Activated CD4-positive, alpha-beta T cell treated with anti-CD3 and anti-CD28 coated beads, Interleukin-2, Interleukin-6, amounts not matched to agents 100 ng/mL and 50 ng/mL, durations not matched to agents 16 hours and 8 hours (primary cell): Measurements from ENCODE around the gene LIMS1.

Experiments
- DNase-seq: peaks from one replicate; pipeline ENCODE4 v3.0.0-alpha.2; 2020

LIMS1 gene

GRCh38 chr2:108616318-108616717 lies 82.0 kb downstream of the LIMS1 start:
- DNase-seq = no peak

- DNase-seq = no peak
These were observed 82.5 kb downstream of the LIMS1 start for GRCh38 chr2:108616751-108617161.

- DNase-seq = no peak
These were observed 83.3 kb downstream of the LIMS1 start for GRCh38 chr2:108617617-108618016.

- DNase-seq = no peak
These were observed 85.8 kb downstream of the LIMS1 start for GRCh38 chr2:108619925-108620620.

DNA sequence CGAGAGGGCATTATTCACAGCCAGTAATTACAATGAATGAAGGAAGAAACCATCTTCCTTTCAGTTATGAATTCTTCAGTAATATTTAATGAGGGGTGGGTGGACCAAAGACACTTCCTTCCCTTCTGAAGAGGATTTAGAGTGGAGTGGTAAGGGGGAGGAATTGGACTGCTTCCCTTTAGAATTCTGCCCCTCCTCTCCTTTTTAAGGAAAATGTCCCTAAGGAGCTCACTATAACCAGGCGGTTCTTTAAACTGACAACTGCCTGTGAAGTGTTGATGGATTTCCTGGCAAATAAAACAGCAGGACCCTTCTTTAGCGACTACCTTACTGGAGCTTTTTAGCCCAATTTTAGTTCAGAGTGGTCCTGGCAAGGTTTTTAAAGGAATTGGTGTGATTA lies 86.4 kb downstream of the LIMS1 start:
- DNase-seq = no peak

DNA sequence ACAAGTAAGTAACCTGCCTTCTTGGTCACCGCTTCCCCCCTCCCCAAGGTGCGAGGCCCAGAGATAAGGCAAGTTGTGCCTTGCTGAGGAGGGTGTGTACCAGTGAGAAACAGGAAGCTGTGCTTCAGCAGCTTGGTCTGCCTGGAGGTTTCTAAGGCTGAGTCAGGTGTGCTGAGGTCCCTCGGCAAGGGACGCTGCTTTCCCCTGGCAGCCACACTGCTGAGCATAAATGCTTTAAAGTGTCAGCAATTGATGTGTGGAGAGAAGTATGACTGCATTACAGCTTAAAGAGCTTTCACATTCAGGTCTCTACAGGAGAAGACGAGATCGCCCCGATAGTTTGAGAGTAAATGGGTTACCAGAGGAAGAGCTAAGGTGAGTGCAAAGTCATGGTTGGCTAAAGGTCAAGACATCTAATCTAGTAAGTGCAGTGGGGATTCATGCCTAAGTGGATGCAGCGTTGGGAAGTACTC lies 86.9 kb downstream of the LIMS1 start:
- DNase-seq = peak; percentile 88

- no peak for DNase-seq
These were observed 87.7 kb downstream of the LIMS1 start for GRCh38 chr2:108621687-108622681.

- DNase-seq = no peak
These were observed 89.3 kb downstream of the LIMS1 start for GRCh38 chr2:108623616-108624015.

DNA sequence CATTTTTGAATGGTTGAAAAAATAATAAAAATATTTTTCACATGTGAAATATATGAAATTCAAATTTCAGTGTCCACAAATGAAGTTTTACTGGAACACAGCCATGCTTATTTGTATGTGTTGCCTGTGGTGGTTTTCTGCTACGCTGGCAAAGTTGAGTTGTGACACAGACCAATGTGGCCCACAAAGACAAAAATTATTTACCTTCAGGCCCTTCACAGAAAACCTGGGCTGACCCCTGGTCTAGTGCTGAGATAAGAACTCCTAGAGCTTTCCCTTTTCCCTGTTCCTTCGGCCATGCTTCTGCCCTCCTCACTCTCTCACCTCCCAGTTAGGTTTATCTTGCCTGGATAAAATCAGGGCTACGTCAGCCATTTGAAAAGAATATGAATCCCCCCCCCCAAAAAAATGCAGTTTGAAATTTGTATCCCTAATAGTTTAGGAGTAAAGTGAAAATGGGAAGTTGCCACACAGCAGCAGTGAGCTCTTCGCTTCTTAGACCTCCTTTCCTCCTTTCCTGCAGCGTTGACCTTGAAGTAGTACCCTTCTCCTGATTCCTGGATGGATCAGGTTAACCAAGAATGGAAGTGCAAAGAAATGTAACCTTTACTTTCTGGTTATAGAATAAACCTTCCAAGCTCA lies 91.0 kb downstream of the LIMS1 start:
- no peak for DNase-seq

DNA sequence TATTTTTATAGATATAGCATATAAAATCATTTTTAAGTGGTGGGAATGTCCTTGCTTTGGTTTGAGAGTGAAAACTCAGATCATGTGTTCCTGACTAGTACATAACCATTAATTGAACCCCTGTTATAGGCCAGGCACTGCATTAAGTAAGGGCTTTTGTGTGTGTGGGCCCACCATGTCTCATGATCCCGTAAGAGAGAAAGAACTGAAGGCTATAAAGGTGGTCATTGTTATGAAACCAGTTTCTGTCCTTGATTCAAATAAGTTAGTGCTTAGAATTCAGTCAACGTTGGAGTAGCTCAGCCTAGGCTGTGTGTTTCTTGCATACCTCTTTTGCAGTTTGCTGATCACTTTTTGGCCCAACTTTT lies 91.5 kb downstream of the LIMS1 start:
- DNase-seq = no peak

- DNase-seq = no peak
These were observed 92.7 kb downstream of the LIMS1 start for GRCh38 chr2:108626995-108627394.

GRCh38 chr2:108627911-108628567 lies 93.8 kb downstream of the LIMS1 start:
- no peak for DNase-seq

DNA sequence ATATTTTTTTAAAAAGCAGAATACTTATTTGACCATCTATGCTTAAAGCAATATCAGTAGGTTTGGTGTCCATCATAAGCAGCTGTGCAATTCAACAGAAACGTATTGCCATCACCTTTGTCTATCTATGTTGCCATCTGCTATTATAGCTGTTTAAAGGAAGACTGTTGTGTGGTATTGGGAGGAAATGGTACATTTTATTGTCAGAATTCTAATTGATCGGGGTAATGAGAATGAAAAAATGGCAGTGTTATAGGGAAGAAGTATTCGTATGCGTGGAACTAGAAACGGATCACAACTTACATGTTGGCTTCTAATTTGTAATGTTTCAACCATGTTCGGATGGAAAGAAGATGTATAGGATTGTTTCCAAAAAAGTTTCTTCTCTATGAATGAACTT lies 94.7 kb downstream of the LIMS1 start:
- no peak for DNase-seq

DNA sequence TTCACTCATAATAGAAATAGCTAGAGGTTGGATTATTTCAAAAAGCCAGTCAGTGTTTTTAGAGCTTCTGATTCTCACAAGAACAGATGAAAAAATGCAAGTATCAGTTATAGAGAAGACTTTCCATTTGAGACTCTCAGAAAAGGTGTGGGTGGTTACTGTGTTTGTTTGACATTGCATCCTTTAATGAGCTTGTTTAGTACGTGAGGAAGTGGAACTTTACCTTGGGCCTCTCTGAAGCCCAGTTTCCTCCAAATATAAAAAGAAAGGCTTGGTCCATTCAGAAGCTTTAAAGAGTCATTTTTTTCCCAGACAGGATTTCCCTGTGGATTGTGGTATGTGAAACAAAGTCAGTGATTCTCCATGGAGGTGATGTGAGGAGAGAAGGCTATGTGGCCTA lies 95.1 kb downstream of the LIMS1 start:
- peak; percentile 58 for DNase-seq

DNA sequence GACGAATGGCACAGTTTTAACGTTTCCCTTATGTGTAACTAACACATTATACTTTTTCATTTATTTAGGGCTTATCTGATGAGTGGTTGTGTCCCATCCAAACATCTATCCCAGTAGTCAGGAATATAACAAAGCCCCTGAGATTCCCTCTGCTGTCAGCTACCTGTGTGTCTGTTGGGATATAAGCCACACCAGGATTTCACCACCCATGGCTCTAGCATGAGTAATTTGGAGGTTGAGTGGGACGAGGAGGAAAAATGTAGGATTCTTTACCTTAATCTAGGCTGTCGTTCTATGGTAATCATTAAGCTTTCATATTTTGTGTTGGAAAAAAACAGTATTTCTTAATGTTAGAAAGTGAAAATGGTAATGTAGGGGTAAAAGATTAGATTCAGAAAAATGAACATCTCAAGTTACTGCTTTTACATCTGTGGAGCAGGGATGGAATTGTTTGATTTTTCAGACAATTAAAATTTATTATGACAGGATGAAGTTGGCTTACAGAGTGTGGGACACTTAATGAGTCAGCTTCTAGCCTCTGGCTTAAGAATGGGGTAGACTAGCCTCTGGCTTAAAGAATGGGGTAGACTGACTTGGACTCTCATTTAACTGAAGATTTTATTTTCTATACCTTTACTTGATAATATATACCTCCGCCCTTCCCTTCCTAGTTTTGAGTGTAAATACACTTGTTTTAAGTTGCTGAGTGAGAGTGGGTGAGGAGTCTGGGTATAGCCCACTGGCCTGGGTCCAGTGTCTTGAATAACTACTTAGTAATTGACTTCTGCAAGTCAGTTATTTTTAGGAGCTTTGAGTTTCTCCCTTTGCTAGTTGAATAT lies 96.5 kb downstream of the LIMS1 start:
- no peak for DNase-seq

GRCh38 chr2:108632332-108633160 lies 98.3 kb downstream of the LIMS1 start:
- no peak for DNase-seq

DNA sequence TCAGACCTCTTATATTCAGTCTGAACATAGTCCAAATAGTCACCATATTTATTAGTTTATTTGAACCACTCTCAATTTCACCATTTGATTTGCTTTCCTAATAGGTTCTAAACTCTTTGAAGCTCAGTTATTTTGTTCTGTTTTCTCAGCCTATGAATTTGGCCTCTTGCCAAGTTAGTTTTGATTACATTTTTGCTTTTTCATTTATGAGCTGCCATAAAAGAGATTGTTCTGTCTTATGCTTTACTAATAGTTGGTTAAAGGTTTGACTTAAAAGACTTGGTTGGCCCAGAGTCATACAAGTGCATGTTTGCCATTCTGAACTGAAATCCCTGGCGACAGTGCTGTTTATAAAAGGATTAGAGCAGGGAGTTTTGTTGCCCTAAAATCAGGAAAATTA lies 99.1 kb downstream of the LIMS1 start:
- no peak for DNase-seq

DNA sequence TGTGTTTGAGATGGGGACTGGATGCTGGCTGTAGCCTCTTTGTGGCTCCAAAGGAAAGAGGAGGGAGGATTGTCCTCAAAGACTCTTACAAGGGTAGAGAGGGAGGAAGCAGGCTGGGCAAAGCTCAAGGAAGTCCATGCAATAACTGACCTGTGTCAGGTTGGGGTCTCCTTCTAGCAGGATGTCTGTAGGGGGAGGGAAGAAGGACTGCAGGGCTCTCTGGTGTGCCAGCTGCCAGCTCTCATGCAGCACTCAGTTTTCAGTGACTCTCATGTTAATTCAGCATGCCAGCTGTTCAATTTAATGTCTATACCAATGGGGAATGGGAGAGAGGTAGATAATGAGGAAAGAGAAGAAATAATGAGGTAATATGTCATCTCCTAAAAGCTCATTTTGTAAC lies 99.7 kb downstream of the LIMS1 start:
- DNase-seq = no peak

GRCh38 chr2:108634576-108635160 lies 100.4 kb downstream of the LIMS1 start:
- no peak for DNase-seq

DNA sequence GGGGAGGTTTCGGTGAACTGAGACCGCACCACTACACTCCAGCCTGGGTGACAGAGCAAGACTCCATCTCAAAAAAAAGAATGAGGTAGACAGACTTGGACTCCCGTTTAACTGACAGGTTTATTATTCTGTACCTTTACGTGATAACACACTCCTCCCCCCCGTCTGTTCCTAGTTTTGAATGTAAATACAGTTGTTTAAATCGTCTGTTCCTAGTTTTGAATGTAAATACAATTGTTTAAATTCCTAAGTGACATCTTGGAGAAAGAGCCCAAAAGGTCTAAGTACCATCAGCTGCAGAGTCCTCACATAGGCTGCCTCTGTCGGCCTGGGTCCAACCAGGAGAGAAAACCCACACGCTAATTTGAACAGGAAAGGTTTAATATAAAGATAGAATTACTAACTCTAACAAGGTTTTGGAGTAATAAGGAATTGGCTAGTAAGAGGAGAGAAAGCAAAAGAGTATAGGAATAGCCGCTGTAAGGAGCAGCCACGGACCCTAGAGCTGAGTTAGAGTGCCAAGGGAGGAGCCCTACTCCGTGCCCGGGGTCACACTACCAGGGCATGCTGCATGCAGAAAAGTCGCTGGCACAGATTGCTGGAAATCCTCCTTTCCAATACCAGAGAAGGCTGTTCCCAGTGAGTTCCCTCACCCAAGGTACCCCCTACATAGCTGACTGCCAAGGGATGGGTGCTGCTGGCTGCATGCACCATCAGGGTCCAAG lies 101.5 kb downstream of the LIMS1 start:
- DNase-seq = no peak
